GM12873 (cell line): ENCODE measurements around the gene TBATA.

ENCODE experiments used
- CTCF ChIP-seq: IDR thresholded peaks from 2 replicates; pipeline ENCODE4 v1.5.1; 2012; ENCODE audit warnings: low read depth, mild to moderate bottlenecking, moderate library complexity, low read length, control low read depth; ENCODE audit not compliant: insufficient read depth; ENCODE audit errors: missing control alignments

TBATA gene

GRCh38 chr10:70797840-70798239, 12.7 kb upstream of the TBATA start:
- no peak for TF ChIP-seq CTCF

- no peak for TF ChIP-seq CTCF
Measured at GRCh38 chr10:70795613-70796012, 10.4 kb upstream of the TBATA start.

GRCh38 chr10:70791386-70792039, 6.3 kb upstream of the TBATA start:
- TF ChIP-seq CTCF: no peak

GRCh38 chr10:70786799-70787415, 1.7 kb upstream of the TBATA start:
- TF ChIP-seq CTCF: no peak

- no peak for TF ChIP-seq CTCF
Measured at GRCh38 chr10:70784471-70784870, 706 bp downstream of the TBATA start.

- no peak for TF ChIP-seq CTCF
Measured at GRCh38 chr10:70784016-70784415, 1.2 kb downstream of the TBATA start.

GRCh38 chr10:70782746-70783680, 2.2 kb downstream of the TBATA start:
- TF ChIP-seq CTCF: no peak
